Hematopoietic multipotent progenitor cell (in vitro differentiated cells): Measurements from ENCODE around the gene SEC24B. TPM values are rescaled to one million over a fixed set of nuclear protein-coding genes. Genes with fewer than 3 reads are reported as not detected.
"Not testable (repeated sequence)": the region's sequence is repeated elsewhere in the genome, so short reads cannot be mapped to it uniquely, and the experiment has no call there.

ENCODE experiments used
- DNase-seq, 3 donors: peaks; one replicate each; pipeline ENCODE4 v3.0.0-alpha.2; 2011 to 2015; ENCODE audit warnings: low read depth in 2 of 3, low spot score in 2 of 3
- small RNA-seq: library from RNA; depleted of rRNA; stranded (forward); fragments of <200 nt; gene quantifications from one replicate; pipeline ENCODE3, GENCODE V24; 2012
- total RNA-seq: library from RNA; depleted of rRNA; stranded (reverse); fragments of >200 nt; gene quantifications from one replicate; pipeline ENCODE4 v1.2.3, GENCODE V29; 2012

The SEC24B gene
- total RNA-seq, 1 donor: 23.4 TPM

GRCh38 chr4:109574443-109574850 is 140.8 kb downstream of the SEC24B start:
- DNase-seq: peak in 1 of 3 donors; percentile 41

GRCh38 chr4:109574931-109575804 is 141.6 kb downstream of the SEC24B start:
- no peak for DNase-seq

DNA sequence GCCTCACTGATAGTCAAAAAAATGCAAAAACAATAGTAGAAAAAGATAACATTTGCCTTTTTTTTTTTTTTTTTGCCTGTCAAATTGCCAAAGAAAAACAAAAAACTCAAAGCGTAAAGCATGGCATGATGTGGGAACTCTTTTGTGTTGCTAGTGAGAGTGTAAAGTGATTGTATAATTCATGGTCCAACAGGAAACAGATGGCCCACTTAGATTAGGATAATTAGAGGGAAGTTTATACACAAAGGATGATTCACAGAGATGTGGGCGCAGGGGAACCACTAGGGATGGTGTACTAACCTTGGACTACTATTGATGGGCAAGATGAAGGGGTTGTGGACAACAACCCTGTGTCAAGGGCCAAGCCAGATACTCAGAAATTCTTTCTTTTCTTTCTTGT is 142.8 kb downstream of the SEC24B start:
- DNase-seq: peak in 2 of 3 donors; percentile 95 to 99

DNA sequence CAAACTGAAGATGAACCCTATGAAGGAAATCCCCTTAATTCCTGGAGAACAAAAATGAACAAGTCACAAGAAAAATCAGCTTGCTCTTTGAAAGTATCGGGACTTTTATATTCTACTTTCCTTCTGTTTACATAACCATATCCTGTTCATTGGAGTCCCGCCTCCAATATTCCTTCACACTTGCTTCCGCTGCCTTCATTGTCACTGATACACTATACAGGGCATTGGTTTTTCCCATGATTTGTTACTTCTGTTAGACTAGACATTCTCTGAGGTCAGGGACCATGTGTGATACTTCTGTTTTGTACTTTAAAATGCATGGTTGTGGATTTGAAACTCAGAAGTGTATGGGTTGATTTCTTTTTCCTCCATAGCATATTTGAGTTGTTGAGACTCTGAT is 145.2 kb downstream of the SEC24B start:
- DNase-seq: no peak

DNA sequence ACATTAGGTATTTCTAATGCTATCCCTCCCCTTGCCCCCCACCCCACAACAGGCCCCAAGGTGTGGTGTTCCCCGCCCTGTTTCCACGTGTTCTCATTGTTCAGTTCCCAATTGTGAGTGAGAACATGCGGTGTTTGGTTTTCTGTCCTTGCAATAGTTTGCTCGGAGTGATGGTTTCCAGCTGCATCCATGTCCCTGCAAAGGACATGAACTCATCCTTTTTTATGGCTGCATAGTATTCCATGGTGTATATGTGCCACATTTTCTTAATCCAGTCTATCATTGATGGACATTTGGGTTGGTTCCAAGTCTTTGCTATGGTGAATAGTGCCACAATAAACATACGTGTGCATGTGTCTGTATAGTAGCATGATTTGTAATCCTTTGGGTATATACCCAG is 146.4 kb downstream of the SEC24B start:
- not testable (repeated sequence) for DNase-seq

GRCh38 chr4:109588176-109588575 is 154.6 kb downstream of the SEC24B start:
- peak in 2 of 3 donors; percentile 10 to 11 for DNase-seq

GRCh38 chr4:109589119-109589518 is 155.5 kb downstream of the SEC24B start:
- DNase-seq: no peak

GRCh38 chr4:109589605-109590004 is 156.0 kb downstream of the SEC24B start:
- no peak for DNase-seq

Small RNAs within 50 kb of the gene (small RNA-seq; reads per million reads assigned to genes)
- gene MIR576 (0.68 reads per million, percentile 7 among the genes with 10 or more reads in this experiment), gene RN7SL55P (not detected)

Other genes with a start within 250 kb of the SEC24B start
- not detected for gene COL25A1, start 131.2 kb upstream of the SEC24B start, total RNA-seq
- gene MCUB, start 126.4 kb downstream of the SEC24B start, total RNA-seq: 50.6 TPM